EL (cell line): Measurements from ENCODE around the gene AMER2.

ENCODE experiments used
- DNase-seq: peaks from one replicate; pipeline ENCODE4 v3.0.0-alpha.2; 2016

The AMER2 gene

GRCh38 chr13:25171517-25172302 is at the start of gene AMER2:
TSS of gene AMER2 (minus strand) at chr13:25172288. CDS start at chr13:25171619, 669 bp downstream.
- no peak for DNase-seq

- DNase-seq: no peak
Observed at GRCh38 chr13:25218019-25218418, 45.9 kb upstream of the AMER2 start.

- DNase-seq: peak; percentile 58
Observed at GRCh38 chr13:25217023-25217885, 45.2 kb upstream of the AMER2 start.

GRCh38 chr13:25215253-25215575 is 43.1 kb upstream of the AMER2 start:
- peak; percentile 4 for DNase-seq

- DNase-seq: peak; percentile 60
Observed at GRCh38 chr13:25214491-25215252, 42.6 kb upstream of the AMER2 start.

GRCh38 chr13:25213715-25214114 is 41.6 kb upstream of the AMER2 start:
- peak; percentile 62 for DNase-seq

- DNase-seq: no peak
Observed at GRCh38 chr13:25210842-25211569, 38.9 kb upstream of the AMER2 start.

GRCh38 chr13:25207291-25207810 is 35.3 kb upstream of the AMER2 start:
- no peak for DNase-seq

- DNase-seq: no peak
Observed at GRCh38 chr13:25204863-25205262, 32.8 kb upstream of the AMER2 start.

GRCh38 chr13:25203127-25203740 is 31.1 kb upstream of the AMER2 start:
- DNase-seq: no peak

GRCh38 chr13:25200783-25201182 is 28.7 kb upstream of the AMER2 start:
- no peak for DNase-seq

GRCh38 chr13:25198647-25199046 is 26.6 kb upstream of the AMER2 start:
- DNase-seq: no peak

- no peak for DNase-seq
Observed at GRCh38 chr13:25196971-25197370, 24.9 kb upstream of the AMER2 start.

- DNase-seq: no peak
Observed at GRCh38 chr13:25192936-25193335, 20.8 kb upstream of the AMER2 start.

GRCh38 chr13:25192489-25192888 is 20.4 kb upstream of the AMER2 start:
- DNase-seq: no peak

- DNase-seq: no peak
Observed at GRCh38 chr13:25192052-25192451, 20.0 kb upstream of the AMER2 start.

- no peak for DNase-seq
Observed at GRCh38 chr13:25190771-25191170, 18.7 kb upstream of the AMER2 start.

- DNase-seq: no peak
Observed at GRCh38 chr13:25190256-25190655, 18.2 kb upstream of the AMER2 start.

GRCh38 chr13:25187596-25187995 is 15.5 kb upstream of the AMER2 start:
- DNase-seq: no peak

GRCh38 chr13:25186187-25186586 is 14.1 kb upstream of the AMER2 start:
- no peak for DNase-seq

- DNase-seq: no peak
Observed at GRCh38 chr13:25181597-25181996, 9.5 kb upstream of the AMER2 start.
